Gastroesophageal sphincter (tissue), 3 donors: ENCODE data around the gene TMEM164.

Experiments
- CTCF ChIP-seq, 4 experiments: fragments of 200-600 bp in 2 of 4; fragments of 450-650 bp in 2 of 4; sonication (generic) in 1 of 4; IDR thresholded peaks; one replicate each; pipeline ENCODE4 v1.5.1; 2017 to 2019; ENCODE audit warnings: antibody characterized with exemption in 4 of 4, mild to moderate bottlenecking in 2 of 4, moderate library complexity in 2 of 4
- EP300 ChIP-seq: sonication (generic); formaldehyde crosslinking; IDR thresholded peaks from one replicate; pipeline ENCODE4 v1.6.1; 2017; ENCODE audit warnings: antibody characterized with exemption, mild to moderate bottlenecking
- POLR2A ChIP-seq, 2 donors: fragments of 450-650 bp; IDR thresholded peaks; one replicate each; pipeline ENCODE4 v1.6.1; 2017; ENCODE audit warnings: antibody characterized with exemption in 2 of 2, mild to moderate bottlenecking in 2 of 2, moderate library complexity in 1 of 2
- POLR2AphosphoS5 ChIP-seq: sonication (generic); formaldehyde crosslinking; IDR thresholded peaks from one replicate; pipeline ENCODE4 v1.6.1; 2017; ENCODE audit warnings: antibody characterized with exemption

- TF ChIP-seq CTCF (IDR thresholded peaks at IDR 0.05) (peak; percentile 19 to 74 (median 33)), POLR2AphosphoS5 (no peak), EP300 (no peak), POLR2A (IDR thresholded peaks at IDR 0.05) (no peak)
Observed at GRCh38 chrX:110145854-110146253, 142.9 kb downstream of the TMEM164 start.
